ENCODE data around the gene MTHFSD.

The MTHFSD gene

DNA sequence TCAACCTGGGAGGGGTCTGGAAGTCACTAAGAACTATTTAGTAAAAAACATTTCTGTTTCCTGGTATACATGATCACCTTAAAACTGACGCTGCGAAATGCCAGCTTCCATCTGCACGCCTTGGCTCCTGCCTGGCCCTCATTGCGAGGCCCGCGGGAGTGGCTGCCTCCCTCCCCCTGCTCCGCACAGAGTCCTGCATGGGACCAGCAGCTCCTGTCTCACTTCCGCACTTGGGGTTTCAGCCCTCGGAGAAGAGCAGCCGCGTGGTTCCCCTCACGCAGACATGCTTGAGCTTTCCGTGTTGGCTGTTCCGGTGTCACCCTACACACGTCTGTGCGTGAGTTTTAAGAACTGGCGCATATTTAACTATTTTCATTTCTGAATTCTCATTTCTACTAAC is 18.4 kb downstream of the MTHFSD start:
- TF ChIP-seq, protein P1, sequence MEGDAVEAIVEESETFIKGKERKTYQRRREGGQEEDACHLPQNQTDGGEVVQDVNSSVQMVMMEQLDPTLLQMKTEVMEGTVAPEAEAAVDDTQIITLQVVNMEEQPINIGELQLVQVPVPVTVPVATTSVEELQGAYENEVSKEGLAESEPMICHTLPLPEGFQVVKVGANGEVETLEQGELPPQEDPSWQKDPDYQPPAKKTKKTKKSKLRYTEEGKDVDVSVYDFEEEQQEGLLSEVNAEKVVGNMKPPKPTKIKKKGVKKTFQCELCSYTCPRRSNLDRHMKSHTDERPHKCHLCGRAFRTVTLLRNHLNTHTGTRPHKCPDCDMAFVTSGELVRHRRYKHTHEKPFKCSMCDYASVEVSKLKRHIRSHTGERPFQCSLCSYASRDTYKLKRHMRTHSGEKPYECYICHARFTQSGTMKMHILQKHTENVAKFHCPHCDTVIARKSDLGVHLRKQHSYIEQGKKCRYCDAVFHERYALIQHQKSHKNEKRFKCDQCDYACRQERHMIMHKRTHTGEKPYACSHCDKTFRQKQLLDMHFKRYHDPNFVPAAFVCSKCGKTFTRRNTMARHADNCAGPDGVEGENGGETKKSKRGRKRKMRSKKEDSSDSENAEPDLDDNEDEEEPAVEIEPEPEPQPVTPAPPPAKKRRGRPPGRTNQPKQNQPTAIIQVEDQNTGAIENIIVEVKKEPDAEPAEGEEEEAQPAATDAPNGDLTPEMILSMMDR (conservative IDR thresholded peaks at IDR 0.05; ENCODE audit: low read depth, low read length): no peak
- no peak overlapping the region for H3K4me3 ChIP-seq (ENCODE audit: low read length)
- no peak for DNase-seq (ENCODE audit: low read depth)

DNA sequence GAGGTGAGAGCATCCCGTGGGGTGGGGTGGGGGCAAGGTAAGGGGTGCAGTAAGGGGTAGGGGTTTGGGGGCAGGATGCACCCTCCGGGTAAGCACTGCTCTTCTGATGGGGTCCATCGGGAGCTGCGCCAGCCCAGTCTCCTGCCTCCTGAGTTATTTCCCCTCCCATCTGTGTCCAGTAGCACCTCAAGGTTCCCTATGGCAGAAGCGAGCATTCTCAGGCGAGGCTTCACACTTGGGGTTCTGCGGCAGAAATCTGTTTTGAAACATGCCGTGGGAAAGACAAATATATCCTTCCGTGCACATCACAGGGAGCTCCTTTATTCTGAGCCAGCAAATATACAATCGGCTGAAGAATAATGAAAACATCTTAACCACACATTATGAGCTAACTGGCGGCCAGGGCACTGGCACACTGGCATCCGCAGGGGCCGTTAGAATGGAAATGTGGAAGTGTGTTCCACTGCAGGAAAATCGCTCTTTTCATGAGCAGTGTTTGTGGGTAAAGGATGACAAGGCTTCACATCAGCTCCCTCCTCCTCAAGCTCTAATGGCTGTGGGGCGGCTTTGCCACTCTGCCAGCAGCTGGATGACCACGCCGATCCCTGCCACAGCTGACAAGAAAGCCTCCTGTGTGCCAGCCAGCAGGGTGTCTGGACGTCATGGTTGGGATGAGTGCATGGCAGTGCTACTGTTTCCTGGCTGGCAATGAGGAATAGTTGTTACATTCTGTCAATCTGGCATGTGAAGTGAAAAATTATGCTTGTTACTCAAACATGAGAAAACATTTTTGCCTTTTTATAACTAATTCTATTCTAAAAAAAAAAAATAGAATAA is 20.0 kb downstream of the MTHFSD start:
- TF ChIP-seq, protein P1 (conservative IDR thresholded peaks at IDR 0.05; ENCODE audit: low read depth, low read length): no peak
- no peak overlapping the region for H3K4me3 ChIP-seq (ENCODE audit: low read length)
- DNase-seq (ENCODE audit: low read depth): no peak

DNA sequence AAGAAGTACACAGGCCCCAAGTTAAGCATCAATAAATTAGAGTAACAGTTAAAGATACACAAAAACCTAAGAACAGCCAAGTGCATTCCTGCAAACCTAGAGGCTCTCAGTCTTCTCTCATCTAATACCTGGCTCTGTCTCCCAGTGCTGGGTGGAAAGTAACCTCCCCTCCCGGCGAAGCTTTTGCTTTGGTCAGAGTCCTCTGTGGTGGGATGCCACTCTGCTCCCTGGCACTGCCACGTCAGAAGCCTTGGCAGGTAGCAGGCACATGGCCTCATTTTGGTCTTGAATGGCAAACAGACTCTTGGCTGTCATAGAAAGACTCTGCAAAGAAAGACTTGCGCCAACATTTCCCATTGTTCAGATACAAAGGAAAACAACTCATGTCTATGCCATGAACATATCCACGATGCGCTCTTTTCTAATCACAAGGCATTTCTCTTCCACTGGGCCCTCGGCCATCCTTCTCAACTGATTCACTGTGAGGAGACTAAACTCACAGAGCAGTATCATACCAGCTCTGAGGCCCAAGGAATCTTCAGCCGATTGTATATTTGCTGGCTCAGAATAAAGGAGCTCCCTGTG is 21.2 kb downstream of the MTHFSD start:
- no peak for DNase-seq (ENCODE audit: low read depth)
- TF ChIP-seq, protein P1 (conservative IDR thresholded peaks at IDR 0.05; ENCODE audit: low read depth, low read length): no peak
- H3K4me3 ChIP-seq (ENCODE audit: low read length): no peak overlapping the region

DNA sequence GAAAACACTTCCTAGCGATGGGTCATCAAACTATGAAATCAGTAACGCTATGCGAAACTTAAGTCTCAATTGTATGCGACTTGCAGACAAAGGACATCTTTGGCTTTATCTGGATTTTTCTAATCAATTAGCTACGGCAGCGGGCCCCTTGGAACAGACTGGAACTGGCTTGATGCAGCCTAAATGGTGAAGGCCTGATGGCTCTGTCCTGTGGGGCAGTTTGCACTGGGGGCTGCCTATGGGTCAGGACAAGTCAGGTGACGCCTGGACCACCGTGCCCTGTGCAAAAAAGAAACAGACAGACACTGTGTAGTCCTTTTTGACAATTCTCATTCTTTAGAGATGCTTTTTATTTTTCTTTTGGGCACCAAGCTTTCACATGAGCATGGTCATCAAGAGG is 22.0 kb downstream of the MTHFSD start:
- no peak for DNase-seq (ENCODE audit: low read depth)
- H3K4me3 ChIP-seq (ENCODE audit: low read length): no peak overlapping the region
- TF ChIP-seq, protein P1 (conservative IDR thresholded peaks at IDR 0.05; ENCODE audit: low read depth, low read length): no peak

DNA sequence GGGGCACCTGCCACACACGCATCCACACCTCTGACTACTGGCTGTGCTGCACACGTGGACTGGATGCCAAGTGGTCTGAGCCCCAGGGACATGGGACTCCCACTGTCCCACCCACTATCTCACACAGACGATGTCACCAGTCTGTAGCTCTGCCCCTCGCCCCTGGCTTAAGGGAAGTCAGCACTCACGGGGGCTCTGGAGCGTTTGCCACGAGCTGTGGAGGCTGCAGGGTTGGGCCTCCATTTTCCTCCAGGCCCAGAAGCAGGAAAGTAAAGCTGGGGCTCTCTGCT is 22.6 kb downstream of the MTHFSD start:
- DNase-seq (ENCODE audit: low read depth): no peak
- TF ChIP-seq, protein P1 (conservative IDR thresholded peaks at IDR 0.05; ENCODE audit: low read depth, low read length): no peak
- no peak overlapping the region for H3K4me3 ChIP-seq (ENCODE audit: low read length)

DNA sequence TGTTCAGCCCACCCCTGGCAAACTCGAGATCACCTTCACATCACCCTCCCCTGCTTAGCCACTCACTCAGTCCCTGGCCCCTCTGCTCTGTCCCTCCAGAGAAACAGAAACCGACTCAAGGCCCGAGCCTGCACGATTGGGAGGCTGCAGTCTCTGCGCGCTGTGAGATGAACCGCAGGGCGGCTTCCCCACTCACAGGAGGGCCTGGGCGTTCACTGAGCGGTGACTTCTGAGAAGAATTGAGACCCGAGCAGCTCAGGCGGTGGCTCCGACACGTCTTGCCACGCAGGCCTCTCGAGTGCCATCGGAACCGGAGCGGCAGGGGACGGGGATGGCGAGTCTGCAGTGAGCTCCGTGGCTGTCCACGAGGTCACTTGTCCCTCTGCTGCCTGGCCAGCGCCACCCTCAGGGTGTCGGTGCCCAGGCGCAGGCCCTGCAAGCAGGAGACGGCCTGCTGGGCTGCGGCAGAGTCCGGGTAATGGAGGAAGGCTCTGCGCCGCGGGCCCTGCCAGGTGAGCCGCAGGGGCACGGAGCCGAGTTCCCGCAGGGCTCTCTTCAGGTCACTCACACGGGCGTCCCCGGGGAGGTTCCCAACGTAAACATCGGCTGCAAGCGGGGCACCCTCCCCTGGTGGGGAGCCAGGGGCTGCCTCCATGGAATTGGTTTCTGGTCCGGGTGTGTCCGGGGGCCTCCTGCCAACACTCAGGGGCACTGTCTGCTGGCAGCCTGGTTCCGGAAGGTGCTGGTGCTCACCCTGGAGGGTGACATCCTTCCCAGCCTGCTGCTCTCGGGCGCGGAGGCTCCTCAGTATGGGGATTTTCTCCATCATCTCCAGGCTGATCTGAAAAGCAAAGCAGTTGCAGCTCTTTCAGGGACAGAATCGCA is 23.2 kb downstream of the MTHFSD start:
- H3K4me3 ChIP-seq (ENCODE audit: low read length): no peak overlapping the region
- TF ChIP-seq, protein P1 (conservative IDR thresholded peaks at IDR 0.05; ENCODE audit: low read depth, low read length): no peak
- no peak for DNase-seq (ENCODE audit: low read depth)
